Measurements from ENCODE around the gene ZNF468. TPM values are rescaled to one million over a fixed set of nuclear protein-coding genes. Genes with fewer than 3 reads are reported as not detected.
A peak's percentile ranks its signal among the peaks of the same experiment; 100 is the strongest.
"Not testable (repeated sequence)": the region's sequence is repeated elsewhere in the genome, so short reads cannot be mapped to it uniquely, and the experiment has no call there.

Gene ZNF468
- total RNA-seq, 1 donor from 2014 or later: 35.1 TPM

- DNase-seq: no peak
These were observed 31.7 kb downstream of the ZNF468 start for GRCh38 chr19:52825765-52826164.

DNA sequence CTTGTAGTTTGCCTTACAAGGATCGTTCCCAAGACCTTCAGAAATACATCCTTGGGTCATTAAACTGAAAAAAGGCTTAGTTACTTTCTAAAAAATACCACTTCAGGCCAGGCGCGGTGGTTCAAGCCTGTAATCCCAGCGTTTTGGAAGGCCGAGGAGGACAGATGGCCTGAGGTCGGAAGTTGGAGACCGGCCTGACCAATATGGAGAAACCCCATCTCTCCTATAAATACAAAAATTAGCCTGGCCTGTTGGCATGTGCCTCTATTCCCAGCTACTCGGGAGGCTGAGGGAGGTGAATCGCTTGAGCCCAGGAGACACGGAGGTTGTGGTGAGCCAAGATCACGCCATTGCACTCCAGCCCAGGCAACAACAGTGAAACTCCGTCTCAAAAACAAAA, 33.7 kb downstream of the ZNF468 start:
- no peak for DNase-seq

DNA sequence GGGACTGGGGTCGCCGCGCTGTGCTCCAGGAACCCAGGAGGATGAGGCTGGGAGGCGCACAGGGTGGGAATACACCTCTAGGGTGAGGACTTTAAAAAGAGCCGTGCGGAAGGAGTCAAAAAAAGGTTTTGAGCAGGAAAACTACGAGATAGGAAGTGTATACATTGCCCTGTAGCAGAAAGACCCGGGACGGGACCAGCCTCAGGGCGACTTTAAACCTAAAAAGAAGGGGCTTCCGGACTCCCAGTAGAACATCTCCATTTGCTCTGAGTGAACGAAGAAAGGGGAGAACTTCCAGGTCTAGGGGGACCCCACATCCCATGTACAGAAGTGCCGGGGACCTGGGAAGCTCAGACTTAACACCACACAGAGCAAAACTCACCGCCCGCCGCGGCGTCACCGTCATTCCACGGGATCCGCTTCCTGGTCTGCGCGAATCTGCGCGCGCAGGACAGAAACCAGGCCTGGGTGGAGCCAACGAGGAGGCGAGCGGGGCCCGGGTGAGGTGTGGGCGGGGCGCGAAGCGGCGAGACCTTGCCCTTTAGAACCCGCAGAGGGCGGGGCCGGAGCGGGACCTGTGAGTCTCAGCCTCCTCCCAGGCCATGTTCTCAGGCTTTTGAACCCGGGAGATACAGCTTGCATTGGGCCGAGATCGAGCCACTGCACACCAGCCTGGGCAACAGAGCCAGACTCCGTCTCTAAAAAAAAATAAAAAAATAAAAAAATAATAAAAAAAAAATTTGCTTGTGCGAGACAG, 36.0 kb downstream of the ZNF468 start, which contains the start of gene ZNF28:
TSS of gene ZNF28 (minus strand) at position 430 of the 757 bp plus-strand sequence. CDS start 3,675 bp downstream, outside the sequence.
- DNase-seq: peak; percentile 72

DNA sequence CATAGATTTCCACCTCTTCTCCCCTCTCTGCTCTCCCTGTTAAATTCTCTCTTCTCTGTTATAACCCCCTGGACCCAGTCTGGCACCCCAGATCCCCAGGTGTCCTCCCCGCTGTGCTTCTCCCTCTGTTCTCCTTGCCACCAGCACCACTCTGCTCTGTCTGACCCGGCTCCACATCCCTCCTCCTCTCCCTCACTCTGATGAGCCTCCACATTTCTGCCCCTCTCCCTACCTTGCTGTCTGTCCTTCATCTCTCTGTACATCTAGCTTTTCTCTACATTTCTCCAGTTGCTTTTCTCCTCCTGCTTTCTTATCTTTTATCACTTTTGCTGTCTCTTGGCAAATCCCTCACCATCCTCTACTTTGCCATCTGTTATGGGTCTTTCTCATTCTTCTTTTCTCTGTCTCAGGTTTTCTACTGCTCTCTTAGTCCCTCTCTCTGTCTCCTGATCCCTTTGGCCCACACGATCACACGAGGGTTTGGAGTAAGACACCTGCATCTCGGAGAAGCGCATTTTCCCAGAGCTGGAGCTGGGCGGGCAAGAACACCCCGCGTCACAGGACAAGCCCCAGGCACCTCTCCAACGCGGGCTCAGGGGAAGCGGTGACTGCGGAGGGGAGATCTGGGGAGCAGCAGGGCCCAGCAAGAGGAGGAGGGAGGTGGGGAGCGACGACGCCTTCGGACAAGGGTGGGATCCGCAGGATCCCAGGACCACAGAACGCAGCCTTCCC, 36.8 kb downstream of the ZNF468 start:
- peak; percentile 29 for DNase-seq

DNA sequence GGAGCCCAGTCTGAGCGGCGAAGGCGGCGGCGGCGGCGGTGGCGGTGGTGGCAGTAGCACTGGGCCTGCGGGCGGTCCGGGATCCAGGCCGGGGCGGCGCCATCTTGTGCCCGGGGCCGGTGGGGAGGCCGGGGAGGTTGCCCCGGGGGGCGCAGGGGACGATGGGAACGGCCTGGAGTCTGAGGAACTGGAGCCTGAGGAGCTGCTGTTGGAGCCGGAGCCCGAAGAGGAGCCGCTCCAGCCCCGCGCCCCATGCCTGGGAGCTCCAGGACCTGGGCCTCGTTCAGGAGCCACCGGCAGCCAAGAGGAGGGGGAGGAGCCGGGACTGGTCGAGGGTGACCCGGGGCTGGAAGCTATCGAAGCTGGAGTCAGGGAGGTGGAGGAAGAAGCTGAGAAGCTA, 47.6 kb downstream of the ZNF468 start:
- DNase-seq: no peak

DNA sequence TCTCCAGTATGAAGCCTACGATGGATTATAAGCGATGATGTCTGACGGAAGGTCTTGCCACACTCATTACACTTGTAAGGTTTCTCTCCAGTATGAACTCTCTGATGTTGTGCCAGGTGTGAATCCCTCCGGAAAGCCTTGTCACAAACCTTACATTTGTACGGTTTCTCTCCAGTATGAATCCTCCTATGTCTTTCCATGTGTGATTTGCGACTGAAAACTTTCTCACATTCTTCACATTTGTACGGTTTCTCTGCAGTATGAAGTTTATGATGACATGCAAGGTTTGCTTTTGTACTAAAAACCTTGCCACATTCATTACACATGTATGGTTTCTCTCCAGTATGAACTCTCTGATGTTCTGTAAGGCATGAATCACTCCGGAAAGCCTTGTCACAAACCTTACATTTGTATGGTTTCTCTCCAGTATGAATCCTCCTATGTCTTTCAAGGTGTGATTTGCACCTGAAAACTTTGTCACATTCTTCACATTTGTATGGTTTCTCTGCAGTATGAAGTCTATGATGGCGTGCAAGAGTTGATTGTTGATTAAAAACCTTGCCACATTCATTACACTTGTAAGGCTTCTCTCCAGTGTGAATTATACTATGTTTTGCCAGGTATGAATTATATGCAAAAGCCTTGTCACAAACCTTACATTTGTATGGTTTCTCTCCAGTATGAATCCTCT, 57.3 kb downstream of the ZNF468 start:
- DNase-seq: not testable (repeated sequence)

- no peak for DNase-seq
These were observed 68.0 kb downstream of the ZNF468 start for GRCh38 chr19:52789440-52789839.

Small RNA genes lying within 50 kb of the gene (small RNA-seq; reads per million reads assigned to genes)
- gene ZNF320 (ENCODE audit: low replicate concordance): 0.15 reads per million

Other genes starting within 250 kb of the ZNF468 start
- 63.7 TPM for gene ZNF83, start 219.3 kb downstream of the ZNF468 start, total RNA-seq
- 14.7 TPM for gene ZNF611, start 122.6 kb downstream of the ZNF468 start, total RNA-seq
- 6.4 TPM for gene ZNF600, start 70.8 kb downstream of the ZNF468 start, total RNA-seq
- 19.9 TPM for gene ZNF28, start 36.0 kb downstream of the ZNF468 start, total RNA-seq
- 27.7 TPM for gene ZNF320, start 40.0 kb upstream of the ZNF468 start, total RNA-seq
- gene ZNF888, start 65.8 kb upstream of the ZNF468 start, total RNA-seq: 5.5 TPM
- 11.7 TPM for gene ZNF816, start 105.3 kb upstream of the ZNF468 start, total RNA-seq
- not detected for gene ERVV-1, start 156.3 kb upstream of the ZNF468 start, total RNA-seq
- not detected for gene ERVV-2, start 187.1 kb upstream of the ZNF468 start, total RNA-seq
- 57.2 TPM for gene ZNF160, start 245.8 kb upstream of the ZNF468 start, total RNA-seq

Data from tongue (tissue), 3 donors.